ENCODE results near the gene CTU2. TPM values are rescaled to one million over a fixed set of nuclear protein-coding genes. Genes with fewer than 3 reads are reported as not detected.

CTU2 gene
- total RNA-seq, 1 experiment from 2014 or later: 10.3 TPM

DNA sequence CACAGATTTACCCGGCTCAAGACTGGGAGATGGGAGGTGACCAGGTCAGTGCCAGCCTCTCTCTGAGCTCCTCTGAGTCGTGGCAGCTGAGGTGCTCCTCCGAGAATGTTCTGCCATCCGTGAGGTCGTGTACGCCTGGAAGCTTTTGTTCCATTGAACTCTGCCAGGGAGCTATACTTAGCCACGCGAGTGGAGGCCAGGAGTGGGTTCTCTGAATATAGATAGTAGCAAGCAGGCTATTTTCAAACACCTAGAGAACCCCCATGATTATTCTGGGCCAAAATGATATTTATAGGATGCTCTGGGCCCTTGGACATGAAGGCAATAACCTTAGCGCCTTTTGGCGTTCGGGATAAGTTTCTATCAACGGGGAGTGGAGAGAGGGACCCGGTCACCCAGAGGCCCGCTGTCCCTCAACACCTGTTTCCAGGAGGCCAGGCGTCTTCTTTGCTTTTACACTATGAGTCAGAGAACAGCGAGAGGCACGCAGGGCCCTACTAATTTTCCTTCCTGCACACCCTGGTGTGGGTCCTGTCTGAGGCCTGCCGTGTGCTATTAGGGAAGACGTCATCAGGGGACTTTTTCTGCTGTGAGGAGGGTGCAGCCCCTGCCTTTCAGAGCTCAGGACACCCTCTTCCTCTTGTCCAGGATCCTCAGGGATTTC, 32.5 kb upstream of the CTU2 start:
- no peak overlapping the region for H3K4me3 ChIP-seq
- no peaks in the 10 kb centered on the region for H3K4me1 ChIP-seq
- peak in 1 of 2 experiments; percentile 27 for DNase-seq
- no peaks in the 10 kb centered on the region for H3K36me3 ChIP-seq
- no peak overlapping the region for H3K27ac ChIP-seq
- no peaks in the 10 kb centered on the region for H3K9me3 ChIP-seq (replicated peaks)
- H3K27me3 ChIP-seq: no peaks in the 10 kb centered on the region

DNA sequence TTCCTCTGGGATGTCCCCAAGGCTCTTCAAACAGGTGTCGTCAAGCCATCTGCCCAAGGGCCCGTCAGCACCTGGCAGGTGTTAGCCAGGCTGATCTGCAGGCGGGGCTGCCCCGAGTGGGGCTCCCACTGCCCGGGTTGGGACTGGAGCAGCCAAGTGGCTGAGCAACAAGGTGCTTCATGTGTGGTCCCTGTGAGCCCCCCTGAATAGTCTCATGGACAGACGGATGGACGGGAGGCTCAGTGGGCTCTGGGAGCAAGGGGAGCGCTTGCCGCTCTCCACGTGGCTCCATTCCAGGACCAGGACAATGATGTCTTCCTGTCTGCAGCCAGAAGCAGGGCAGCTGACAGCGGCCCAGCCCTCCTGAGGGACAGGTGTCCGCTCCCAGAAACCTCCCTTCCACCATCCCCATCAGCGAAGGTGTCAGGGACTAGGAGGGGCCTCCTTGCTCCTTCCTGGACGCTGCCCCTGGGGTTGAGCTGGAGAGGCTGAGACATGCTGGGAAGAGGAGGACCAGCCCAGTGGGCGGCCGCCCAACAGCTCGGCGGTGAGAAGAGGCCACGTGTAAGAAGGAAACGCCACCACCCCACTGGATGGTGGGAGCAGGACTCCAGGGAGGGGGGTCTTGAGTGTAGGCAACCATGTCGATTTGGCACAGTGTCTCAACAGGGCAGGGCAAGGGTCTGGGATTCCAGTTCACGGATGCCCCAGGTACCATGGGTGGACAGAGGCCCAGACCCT, 29.6 kb upstream of the CTU2 start:
- H3K4me3 ChIP-seq: no peak overlapping the region
- no peak for DNase-seq
- H3K36me3 ChIP-seq: no peaks in the 10 kb centered on the region
- no peaks in the 10 kb centered on the region for H3K4me1 ChIP-seq
- H3K27me3 ChIP-seq: no peaks in the 10 kb centered on the region
- no peak overlapping the region for H3K27ac ChIP-seq
- no peaks in the 10 kb centered on the region for H3K9me3 ChIP-seq (replicated peaks)

DNA sequence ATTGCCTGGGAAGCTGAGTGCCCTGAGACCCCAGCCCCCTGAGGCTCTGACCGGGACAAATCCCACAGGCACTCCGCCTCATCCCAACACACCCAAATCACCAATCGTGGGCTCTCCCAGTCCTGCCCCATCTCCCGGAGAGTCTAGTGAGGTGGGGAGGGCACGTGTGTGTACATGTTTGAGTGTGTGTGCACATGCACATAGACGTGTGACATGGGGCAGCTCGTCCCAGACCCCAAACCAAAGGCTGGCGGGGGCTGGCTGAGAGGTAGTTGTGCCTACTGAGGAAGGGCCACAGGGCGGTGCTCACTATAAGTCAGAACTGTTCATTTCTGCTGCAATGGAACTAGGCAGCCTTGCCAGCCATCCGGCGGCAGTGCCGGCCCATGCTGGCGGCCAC, 28.6 kb upstream of the CTU2 start:
- Histone ChIP-seq H3K4me1 (no peaks in the 10 kb centered on the region), H3K36me3 (no peaks in the 10 kb centered on the region), H3K9me3 (replicated peaks) (no peaks in the 10 kb centered on the region), H3K4me3 (no peak overlapping the region), H3K27ac (no peak overlapping the region), H3K27me3 (no peaks in the 10 kb centered on the region)
- DNase-seq: no peak

GRCh38 chr16:88678224-88678979, 27.9 kb upstream of the CTU2 start:
- Histone ChIP-seq H3K4me3 (no peak overlapping the region), H3K27me3 (no peaks in the 10 kb centered on the region), H3K36me3 (no peaks in the 10 kb centered on the region), H3K4me1 (no peaks in the 10 kb centered on the region), H3K27ac (no peak overlapping the region), H3K9me3 (replicated peaks) (no peaks in the 10 kb centered on the region)
- no peak for DNase-seq

GRCh38 chr16:88680554-88681083, 25.7 kb upstream of the CTU2 start:
- no peak for DNase-seq
- Histone ChIP-seq H3K36me3 (no peaks in the 10 kb centered on the region), H3K4me1 (peaks cover 5% of the 10 kb centered on the region; the same call in 1 of the 2 replicates), H3K27ac (no peak overlapping the region), H3K4me3 (no peak overlapping the region), H3K9me3 (replicated peaks) (no peaks in the 10 kb centered on the region), H3K27me3 (no peaks in the 10 kb centered on the region)

DNA sequence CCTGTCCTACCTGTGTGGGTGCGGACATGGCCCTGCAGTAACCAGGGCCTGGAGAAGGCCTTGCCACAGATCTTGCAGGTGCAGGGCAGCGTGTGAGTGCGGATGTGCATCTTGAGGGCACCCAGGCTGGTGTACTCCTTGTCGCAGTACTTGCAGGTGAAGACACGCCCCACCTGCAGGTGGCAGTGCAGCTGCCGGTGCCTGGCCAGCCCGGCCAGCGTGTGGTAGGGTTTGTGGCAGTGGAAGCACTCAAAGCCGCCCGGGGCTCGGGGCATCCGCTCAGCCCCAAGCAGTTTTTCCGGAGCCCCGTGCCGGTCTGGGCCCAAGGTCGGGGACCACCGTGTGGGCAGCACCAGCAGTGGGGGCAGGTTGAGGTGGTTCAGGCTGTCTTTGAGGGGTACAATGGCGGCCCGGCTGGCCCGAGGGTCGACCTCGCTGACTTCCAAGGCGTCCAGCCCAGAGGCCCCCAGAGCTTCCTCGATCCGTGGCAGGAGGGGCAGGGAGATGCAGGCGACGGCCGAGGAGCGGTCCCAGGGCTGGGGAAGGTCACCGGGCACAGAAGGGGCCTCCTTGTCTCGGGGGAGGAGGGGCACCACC, 25.1 kb upstream of the CTU2 start:
- DNase-seq: no peak
- H3K9me3 ChIP-seq (replicated peaks): no peaks in the 10 kb centered on the region
- H3K4me3 ChIP-seq: no peak overlapping the region
- H3K36me3 ChIP-seq: no peaks in the 10 kb centered on the region
- peaks cover 5% of the 10 kb centered on the region; the same call in 1 of the 2 replicates for H3K4me1 ChIP-seq
- no peak overlapping the region for H3K27ac ChIP-seq
- H3K27me3 ChIP-seq: no peaks in the 10 kb centered on the region

- no peak for DNase-seq
- H3K9me3 ChIP-seq (replicated peaks): no peaks in the 10 kb centered on the region
- H3K36me3 ChIP-seq: no peaks in the 10 kb centered on the region
- no peak overlapping the region for H3K27ac ChIP-seq
- H3K4me1 ChIP-seq: peaks cover 7% of the 10 kb centered on the region
- no peak overlapping the region for H3K4me3 ChIP-seq
- H3K27me3 ChIP-seq: no peaks in the 10 kb centered on the region
Observed at GRCh38 chr16:88681709-88682451, 24.4 kb upstream of the CTU2 start.

- no peaks in the 10 kb centered on the region for H3K9me3 ChIP-seq (replicated peaks)
- H3K4me3 ChIP-seq: no peak overlapping the region
- H3K4me1 ChIP-seq: peaks cover 27% of the 10 kb centered on the region
- H3K27me3 ChIP-seq: no peaks in the 10 kb centered on the region
- DNase-seq: no peak
- H3K36me3 ChIP-seq: no peaks in the 10 kb centered on the region
- H3K27ac ChIP-seq: no peak overlapping the region
Observed at GRCh38 chr16:88684569-88685155, 21.6 kb upstream of the CTU2 start.

DNA sequence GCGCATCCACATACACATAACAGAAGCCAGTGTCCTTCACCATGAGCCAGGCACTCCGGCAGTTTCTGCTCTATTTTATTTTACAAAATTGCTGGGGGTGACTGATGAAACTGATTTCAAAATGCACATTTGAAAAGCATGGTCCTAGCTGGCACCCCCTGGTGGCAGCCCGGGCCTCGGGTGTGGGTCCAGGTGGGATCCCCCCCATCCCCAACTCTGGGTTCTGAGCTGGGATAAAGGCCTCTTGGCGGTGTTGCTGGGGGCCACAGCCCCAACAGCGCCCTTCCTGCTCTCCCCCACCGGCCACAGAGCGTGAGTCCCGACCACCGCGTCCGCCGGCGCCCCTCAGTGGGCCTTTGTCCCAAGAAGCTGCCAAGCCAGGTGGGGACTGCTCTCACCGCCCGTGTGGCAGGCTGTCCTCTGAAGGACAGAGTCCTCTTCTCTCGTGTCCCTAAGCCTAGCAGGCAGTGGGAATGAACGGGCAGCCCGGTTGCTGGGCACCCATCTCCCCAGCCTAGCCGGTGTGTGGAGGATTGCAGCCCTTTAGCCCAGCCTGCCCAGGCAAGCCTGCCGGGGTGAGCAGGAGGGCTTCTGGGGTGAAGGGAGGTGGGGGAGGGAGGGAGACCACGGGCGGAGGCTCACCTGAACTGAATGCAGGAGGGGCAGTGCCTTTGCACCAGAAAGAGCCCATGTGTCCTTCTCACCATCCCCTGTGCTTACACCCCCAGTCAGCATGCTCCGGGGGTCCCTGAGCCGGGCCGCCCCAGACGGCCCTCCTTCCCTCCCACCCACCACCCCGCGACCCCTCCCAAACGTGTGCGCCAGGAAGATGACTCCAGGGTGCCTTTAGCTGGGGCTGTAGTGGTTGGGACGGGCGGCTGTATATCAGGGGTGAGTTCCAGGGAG, 20.9 kb upstream of the CTU2 start:
- peak in 1 of 2 experiments; percentile 24 for DNase-seq
- no peak overlapping the region for H3K27ac ChIP-seq
- no peaks in the 10 kb centered on the region for H3K9me3 ChIP-seq (replicated peaks)
- H3K4me1 ChIP-seq: peaks cover 27% of the 10 kb centered on the region
- peak overlapping the region; percentile 51 for H3K4me3 ChIP-seq
- H3K36me3 ChIP-seq: no peaks in the 10 kb centered on the region
- no peaks in the 10 kb centered on the region for H3K27me3 ChIP-seq

- Histone ChIP-seq H3K27me3 (no peaks in the 10 kb centered on the region), H3K27ac (no peak overlapping the region), H3K36me3 (no peaks in the 10 kb centered on the region), H3K9me3 (replicated peaks) (no peaks in the 10 kb centered on the region), H3K4me1 (peaks cover 27% of the 10 kb centered on the region), H3K4me3 (peak overlapping the region; percentile 51)
- DNase-seq: no peak
Observed at GRCh38 chr16:88686062-88686438, 20.3 kb upstream of the CTU2 start.

- Histone ChIP-seq H3K4me3 (peak within 1 kb of the TSS; percentile 51), H3K4me1 (peaks cover 27% of the 10 kb centered on the region), H3K36me3 (no peaks in the 10 kb centered on the region), H3K27ac (peak within 1 kb of the TSS; percentile 80), H3K9me3 (replicated peaks) (no peaks in the 10 kb centered on the region), H3K27me3 (no peaks in the 10 kb centered on the region)
- peak; percentile 82 to 85 for DNase-seq
Observed at GRCh38 chr16:88686439-88687253, 19.7 kb upstream of the CTU2 start, which contains the start of gene SNAI3. Gene SNAI3 (minus strand): TSS chr16:88686507. CDS start chr16:88686406, 101 bp downstream.

- Histone ChIP-seq H3K36me3 (no peaks in the 10 kb centered on the region), H3K27ac (peak overlapping the region; percentile 80), H3K4me3 (no peak overlapping the region; the same call in 1 of the 2 replicates), H3K4me1 (peaks cover 27% of the 10 kb centered on the region), H3K27me3 (no peaks in the 10 kb centered on the region), H3K9me3 (replicated peaks) (no peaks in the 10 kb centered on the region)
- DNase-seq: no peak
Observed at GRCh38 chr16:88687254-88687576, 19.1 kb upstream of the CTU2 start.
